Measurements from ENCODE around the gene TMEM266. TPM values are rescaled to one million over a fixed set of nuclear protein-coding genes. Genes with fewer than 3 reads are reported as not detected.
"Not testable (repeated sequence)": the region's sequence is repeated elsewhere in the genome, so short reads cannot be mapped to it uniquely, and the experiment has no call there.

The TMEM266 gene, protein sequence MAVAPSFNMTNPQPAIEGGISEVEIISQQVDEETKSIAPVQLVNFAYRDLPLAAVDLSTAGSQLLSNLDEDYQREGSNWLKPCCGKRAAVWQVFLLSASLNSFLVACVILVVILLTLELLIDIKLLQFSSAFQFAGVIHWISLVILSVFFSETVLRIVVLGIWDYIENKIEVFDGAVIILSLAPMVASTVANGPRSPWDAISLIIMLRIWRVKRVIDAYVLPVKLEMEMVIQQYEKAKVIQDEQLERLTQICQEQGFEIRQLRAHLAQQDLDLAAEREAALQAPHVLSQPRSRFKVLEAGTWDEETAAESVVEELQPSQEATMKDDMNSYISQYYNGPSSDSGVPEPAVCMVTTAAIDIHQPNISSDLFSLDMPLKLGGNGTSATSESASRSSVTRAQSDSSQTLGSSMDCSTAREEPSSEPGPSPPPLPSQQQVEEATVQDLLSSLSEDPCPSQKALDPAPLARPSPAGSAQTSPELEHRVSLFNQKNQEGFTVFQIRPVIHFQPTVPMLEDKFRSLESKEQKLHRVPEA
- polyA plus RNA-seq, result 1 to 10 TPM in 1 of 3 donors, under 1 TPM in 1, not detected in 1; 0.04 to 3.7 TPM

DNA sequence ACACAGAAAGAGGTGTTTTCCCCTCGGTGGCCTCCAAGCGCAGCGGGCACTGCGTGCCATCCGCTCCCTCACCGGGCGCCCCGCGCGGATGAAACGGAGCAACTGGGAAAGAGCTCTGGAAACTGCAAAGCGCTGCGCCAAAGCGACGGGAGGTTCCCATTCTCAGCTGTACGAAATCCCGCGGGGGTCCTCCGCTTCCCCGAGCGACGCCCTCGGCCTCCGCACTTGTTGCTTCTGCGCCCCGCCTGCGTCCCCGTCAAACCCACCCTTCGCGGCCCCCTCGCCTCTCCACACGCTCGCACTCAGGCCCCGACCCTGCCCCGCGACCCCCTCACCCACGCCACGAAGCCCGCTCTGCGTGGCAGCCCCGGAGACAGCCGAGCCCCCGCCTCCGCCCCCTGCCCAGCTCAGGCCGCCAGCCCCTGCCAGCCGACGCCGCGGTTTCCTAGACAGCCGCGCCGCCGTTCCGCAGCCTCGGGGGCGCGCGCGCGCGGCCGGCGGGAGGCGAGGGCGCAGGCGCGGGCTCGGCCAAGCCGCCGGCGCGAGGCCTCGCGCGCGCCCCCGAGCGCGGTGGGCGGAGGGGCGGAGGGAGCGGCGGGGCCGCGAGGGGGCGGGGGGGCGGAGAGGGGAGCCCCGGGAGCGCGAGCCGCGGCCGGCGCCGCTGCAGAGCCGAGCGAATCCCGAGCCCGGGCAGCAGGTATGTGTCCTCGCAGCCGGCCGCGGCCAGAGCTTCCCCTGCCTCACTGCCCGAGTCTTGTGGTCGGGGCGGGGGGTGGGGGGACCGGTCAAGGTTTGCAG, at the start of gene TMEM266:
Gene TMEM266, plus strand, starts transcription at position 666 of the 798 bp plus-strand sequence. CDS start 74,279 bp downstream, outside the sequence.
- H3K27ac ChIP-seq (ENCODE audit: low read depth, low read length), result no peak within 1 kb of the TSS

DNA sequence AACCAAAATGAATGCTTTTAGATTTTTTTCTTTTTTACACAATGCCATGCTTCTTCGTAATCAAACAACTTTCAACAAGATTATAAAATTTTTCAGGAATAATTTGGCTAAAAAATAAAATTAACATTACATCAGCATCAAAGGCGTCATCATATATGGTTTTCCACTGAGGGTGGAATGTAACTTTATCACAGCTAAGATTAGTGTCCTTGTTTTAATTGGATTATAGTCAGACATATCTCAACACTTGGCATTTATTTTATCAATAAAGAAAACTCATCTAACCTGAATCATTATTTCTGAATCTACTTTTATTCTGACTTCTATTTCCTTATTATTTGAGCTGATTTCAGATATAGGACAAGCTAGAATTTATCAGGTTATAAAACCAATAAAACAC, 49.2 kb upstream of the TMEM266 start:
- no peak overlapping the region for H3K27ac ChIP-seq (ENCODE audit: low read depth, low read length)
- 45 to 78% (median 73%) methylated on average over 2 of the region's 2 CpGs for WGBS, 3 donors

More for the DNA sequence above, at the start of gene TMEM266:
- 0 to 1% (median 0%) methylated on average over 62 to 100 of the region's 107 CpGs for WGBS, 3 donors

DNA sequence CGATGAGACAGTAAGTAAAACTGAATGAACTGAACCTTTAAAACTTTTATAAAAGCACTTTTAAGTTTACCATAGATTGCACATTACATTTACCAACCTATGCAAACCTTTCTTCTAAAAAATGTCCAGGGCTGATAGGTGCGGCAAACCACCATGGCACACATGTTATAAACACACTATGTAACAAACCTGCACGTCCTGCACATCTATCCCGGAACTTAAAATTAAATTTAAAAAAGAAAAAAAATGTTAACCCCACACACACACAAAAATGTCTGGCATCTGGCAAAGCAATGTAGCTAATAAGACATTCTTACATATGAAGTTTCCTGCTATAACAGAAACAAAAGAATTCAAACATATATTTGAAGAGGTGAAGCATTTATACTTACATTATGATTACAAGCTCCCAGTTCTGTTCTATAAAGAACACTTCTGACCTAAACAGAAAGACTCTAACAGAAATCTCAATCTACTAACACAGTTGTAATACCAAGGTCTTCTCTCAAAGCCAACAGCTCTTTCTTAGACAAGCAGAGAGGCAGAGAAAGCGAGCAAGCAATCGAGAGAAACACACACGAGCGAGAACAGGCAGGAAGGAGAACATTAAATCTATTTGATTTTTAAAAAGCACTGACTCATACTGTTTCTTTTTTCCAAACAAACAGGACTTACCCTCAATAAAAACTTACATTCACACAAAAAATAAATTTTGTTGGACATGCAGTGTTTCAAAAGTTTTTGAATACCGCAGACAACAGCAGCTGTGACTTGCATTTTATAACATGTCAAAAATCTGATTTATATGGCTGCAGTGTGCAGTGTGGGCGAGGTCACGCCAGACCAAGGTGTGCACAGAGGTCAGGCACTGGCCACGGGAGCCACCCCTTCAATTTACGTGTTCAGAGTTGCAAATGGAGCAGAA, 47.9 kb upstream of the TMEM266 start, which contains the start of gene NRG4:
Gene NRG4, minus strand, starts transcription at position 798 of the 925 bp plus-strand sequence. CDS start 1,194 bp downstream, outside the sequence.
- H3K27ac ChIP-seq (ENCODE audit: low read depth, low read length), result no peak within 1 kb of the TSS
- 14 to 19% (median 18%) methylated on average over 13 of the region's 13 CpGs for WGBS, 3 donors

DNA sequence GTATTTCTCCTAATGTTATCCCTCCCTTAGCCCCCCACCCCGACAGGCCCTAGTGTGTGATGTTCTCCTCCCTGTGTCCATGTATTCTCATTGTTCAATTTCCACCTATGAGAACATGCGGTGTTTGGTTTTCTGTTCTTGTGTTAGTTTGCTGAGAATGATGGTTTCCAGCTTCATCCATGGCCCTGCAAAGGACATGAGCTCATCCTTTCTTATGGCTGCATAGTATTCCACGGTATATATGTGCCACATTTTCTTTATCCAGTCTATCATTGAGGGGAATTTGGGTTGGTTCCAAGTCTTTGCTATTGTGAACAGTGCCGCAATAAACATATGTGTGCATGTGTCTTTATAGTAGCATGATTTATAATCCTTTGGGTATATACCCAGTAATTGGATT, 46.3 kb upstream of the TMEM266 start:
- WGBS, 3 donors, result 93 to 95% (median 95%) methylated on average over 4 of the region's 4 CpGs
- not testable (repeated sequence) for H3K27ac ChIP-seq (ENCODE audit: low read depth, low read length)

DNA sequence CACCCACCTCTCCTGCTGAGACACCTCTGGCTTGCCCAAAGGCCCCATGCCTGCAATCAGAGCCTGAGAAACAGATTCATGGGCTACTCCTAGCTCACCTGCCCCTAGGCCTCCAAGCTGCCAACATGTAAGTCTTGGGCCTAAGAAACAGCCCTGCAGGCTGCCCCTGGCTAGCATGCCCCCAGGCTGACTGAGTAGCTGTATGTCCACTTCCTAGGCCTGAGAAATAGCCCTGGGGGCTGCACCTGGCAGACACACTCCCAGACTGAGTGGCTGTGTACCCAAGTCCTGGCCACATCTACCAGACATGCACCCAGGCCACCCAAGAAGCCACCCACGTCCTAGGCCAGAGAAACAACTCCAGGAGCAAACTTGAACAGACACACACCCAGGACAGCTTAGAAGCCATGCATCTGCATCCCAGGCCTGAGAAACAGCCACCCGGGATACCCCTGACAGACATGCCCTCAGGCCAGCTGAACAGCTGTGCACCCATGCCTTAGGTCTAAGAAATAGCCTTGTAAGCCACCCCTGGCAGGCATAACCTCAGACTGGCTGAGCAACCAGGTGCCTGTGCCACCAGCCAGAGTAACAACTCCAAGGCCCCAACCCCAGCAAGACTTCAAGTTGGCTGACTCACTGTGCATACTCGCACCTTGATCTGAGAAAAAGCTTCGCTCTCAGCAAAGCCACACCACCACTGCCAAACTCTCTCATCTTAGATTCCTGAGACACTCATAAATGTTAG, 35.6 kb upstream of the TMEM266 start:
- 87 to 95% (median 91%) methylated on average over 4 of the region's 4 CpGs for WGBS, 3 donors
- no peak overlapping the region for H3K27ac ChIP-seq (ENCODE audit: low read depth, low read length)

DNA sequence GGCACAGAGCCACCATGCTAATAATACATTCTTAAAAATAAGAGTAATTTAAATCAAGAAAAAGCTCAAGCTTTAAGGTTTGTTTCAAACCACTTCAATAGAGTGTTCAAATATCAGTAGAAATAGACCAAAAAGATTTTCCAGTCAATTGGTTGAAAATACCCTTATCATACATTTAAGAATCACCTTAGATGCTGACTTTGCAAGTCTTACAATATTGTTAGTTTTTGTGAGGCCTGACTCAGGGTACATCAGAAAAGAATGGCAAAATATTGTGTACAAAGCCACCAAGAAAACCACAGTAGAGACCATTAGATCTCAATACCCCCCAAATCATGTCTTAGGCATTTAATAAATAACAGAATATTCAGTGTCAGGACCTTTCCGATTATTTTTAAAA, 27.7 kb upstream of the TMEM266 start:
- H3K27ac ChIP-seq (ENCODE audit: low read depth, low read length), result no peak overlapping the region
- WGBS, 3 donors, result 86 to 91% (median 90%) methylated on average over 1 of the region's 1 CpG

DNA sequence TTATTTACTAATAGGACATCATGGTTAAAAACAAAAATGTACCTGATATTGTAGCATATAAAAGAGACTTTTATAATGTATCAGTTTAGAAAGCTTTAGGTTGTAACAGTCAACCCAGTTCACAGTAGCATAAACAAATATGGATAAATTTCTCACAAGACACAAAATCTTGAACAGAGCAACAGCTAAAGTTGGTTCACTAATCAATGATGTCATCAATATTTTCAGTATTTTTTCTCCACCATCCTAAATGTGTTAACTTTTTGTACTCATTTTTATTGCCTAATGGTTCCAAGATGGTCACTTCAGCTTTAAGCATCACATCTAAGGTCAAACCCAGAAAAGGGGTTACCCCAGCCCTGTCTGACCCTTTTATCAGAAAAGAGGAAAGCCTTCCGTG, 26.3 kb upstream of the TMEM266 start:
- WGBS, 3 donors, result 93 to 97% (median 97%) methylated on average over 1 of the region's 1 CpG
- H3K27ac ChIP-seq (ENCODE audit: low read depth, low read length), result no peak overlapping the region

DNA sequence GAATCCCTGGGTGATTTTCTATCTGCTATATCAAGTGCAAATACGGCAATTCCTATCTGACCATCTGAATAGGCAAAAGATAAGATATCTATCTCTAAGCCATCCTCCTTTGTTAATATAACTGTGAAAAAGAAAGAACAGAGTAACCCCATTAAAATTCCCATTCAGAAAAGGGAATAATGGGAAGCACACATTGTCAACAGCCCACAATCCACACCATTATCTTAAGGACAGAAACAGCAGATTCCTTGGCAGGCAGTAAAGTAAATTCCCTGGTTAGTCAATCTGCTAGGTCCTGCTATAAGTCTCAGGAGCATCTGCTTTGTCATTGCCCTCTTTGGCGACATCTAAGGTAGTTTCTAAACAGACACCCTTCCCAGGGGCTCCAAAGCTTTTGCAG, 25.7 kb upstream of the TMEM266 start:
- 77 to 82% (median 77%) methylated on average over 2 of the region's 2 CpGs for WGBS, 3 donors
- H3K27ac ChIP-seq (ENCODE audit: low read depth, low read length), result no peak overlapping the region

DNA sequence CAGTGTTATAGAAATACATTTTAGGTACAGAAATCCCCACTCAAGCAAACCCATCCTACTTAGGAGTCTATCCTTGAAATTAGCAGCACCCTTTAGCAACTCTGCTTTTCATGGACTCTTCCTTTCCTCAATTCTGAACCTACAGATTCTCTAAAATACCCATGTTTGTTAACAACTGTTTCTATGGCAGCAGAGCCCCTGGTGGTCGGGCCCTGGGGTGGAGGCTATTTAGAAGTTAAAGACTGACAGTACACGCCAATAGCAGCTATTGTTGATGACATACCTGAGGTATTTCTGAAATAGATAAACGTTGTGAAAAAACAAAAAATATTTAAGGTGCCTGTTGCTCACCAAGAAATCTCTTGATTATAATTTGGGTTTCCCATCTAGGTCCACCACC, 24.2 kb upstream of the TMEM266 start:
- no peak overlapping the region for H3K27ac ChIP-seq (ENCODE audit: low read depth, low read length)
- WGBS, 3 donors, result 46 to 67% (median 59%) methylated on average over 3 of the region's 3 CpGs

DNA sequence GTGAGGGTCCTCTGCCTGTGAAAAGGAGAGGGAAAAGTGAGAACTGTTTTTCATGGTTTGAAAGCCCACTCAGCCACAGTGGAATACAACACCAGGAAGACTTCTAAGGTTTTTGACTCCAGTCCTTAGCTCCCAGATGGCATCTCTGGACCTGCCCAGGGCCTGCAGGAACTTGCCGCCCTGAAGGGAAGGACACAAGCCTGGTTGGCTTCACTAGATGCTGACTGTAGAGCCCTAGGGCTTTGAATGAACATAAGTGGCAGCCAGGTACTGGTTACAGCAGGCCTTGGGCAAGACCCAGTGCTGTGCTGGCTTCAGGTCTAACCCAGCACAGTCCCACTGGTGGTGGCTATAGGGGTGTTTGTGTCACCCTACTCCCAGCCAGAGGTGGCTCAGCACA, 21.3 kb upstream of the TMEM266 start:
- H3K27ac ChIP-seq (ENCODE audit: low read depth, low read length), result no peak overlapping the region
- WGBS, 3 donors, result 95 to 100% (median 100%) methylated on average over 1 of the region's 1 CpG

DNA sequence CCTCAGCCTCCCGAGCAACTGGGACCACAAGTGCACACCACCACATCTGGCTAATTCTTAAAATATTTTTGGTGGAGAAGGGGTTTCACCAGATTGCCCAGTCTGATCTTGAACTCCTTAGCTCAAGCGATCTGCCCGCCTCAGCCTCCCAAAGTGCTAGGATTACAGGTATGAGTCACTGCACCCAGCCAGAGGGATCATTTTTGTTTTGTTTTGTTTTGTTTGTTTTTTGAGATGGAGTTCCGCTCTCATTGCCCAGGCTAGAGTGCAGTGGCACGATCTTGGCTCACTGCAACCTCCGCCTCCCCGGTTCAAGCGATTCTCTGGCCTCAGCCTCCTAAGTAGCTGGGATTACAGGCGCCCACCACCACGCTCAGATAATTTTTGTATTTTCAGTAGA, 5.6 kb upstream of the TMEM266 start:
- 93 to 98% (median 94%) methylated on average over 10 of the region's 10 CpGs for WGBS, 3 donors
- H3K27ac ChIP-seq (ENCODE audit: low read depth, low read length), result not testable (repeated sequence)

DNA sequence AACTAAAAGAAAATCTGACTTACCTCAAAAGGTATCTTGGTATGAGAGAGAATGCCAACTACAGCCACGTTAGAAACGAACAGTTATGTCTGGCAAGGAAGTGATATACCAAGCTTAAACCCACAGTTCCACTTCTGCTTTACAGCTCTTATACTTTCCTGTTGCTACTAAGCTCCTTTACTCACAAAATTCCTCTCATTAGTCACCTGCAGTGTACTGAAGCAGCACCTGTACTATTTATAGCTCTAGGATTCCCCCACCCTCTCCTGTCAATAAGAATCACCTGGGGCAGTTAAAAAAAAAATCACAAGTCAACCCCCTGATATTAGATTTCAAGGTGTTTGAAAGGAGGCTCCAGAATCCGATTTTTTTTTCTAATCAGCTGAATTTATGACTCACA, 2.9 kb upstream of the TMEM266 start:
- H3K27ac ChIP-seq (ENCODE audit: low read depth, low read length), result no peak overlapping the region
- WGBS, 3 donors, result 5 to 11% (median 6%) methylated on average over 3 of the region's 3 CpGs

DNA sequence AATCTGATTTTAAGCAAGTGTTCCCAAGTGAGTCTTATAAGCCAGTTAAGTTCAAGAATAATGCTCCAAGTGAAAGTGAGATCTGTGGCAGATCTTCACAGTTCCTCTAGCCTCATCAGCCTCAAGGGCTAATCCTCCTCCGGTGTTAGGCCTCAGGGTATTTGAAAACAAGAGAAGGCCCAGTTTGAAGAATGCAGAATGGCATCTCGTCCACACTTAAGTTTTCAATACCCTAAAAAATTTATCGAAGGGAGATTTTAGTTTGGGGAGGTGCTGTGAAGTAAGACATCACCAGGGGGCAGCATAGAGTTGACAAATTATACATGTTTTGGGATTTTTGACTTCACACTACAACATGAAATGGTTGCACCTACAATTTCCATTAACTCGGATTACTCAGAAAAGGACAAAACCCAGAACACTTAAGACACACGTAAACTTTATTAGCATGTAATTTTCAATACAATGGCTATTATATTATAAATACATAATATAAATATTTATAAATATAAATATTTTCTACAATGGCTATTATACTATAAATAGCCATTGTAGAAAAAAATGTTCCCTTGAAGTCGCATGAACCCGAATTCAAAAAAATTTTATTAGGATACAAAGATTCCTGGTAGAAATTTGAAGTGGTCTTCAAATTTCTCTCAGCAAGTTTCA, 2.3 kb upstream of the TMEM266 start:
- H3K27ac ChIP-seq (ENCODE audit: low read depth, low read length), result no peak overlapping the region
- WGBS, 3 donors, result 2 to 3% (median 2%) methylated on average over 7 of the region's 7 CpGs

DNA sequence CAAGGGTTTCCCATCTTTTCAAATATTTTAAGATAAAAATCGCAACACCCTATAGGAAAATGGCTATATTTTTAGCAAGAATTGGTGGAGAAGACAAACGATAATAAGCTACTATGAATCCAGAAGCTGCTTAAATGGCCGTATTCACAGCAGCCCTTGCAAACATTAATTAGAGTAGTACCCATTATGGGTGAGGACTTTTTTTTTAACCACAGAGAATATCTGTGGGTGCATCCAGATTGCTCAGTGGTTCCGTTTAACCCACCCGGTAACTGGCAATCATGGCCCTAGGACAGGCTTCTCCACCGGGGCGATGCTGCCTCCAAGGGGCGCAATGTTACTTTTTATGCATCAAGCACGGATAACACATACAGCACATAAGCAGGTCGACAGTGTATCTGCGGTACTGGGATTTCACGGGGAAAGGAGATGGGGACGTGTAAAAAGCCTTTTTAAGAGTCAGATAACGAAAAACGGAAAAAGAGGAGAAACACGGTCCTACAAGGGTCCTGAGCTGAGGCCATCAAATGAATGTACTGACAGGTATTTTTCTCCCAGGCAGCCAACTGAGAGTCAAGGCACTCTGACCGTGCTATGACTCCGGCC, 968 bp upstream of the TMEM266 start:
- 11% methylated on average over 18 of the region's 18 CpGs for WGBS, 3 donors
- H3K27ac ChIP-seq (ENCODE audit: low read depth, low read length), result no peak overlapping the region

DNA sequence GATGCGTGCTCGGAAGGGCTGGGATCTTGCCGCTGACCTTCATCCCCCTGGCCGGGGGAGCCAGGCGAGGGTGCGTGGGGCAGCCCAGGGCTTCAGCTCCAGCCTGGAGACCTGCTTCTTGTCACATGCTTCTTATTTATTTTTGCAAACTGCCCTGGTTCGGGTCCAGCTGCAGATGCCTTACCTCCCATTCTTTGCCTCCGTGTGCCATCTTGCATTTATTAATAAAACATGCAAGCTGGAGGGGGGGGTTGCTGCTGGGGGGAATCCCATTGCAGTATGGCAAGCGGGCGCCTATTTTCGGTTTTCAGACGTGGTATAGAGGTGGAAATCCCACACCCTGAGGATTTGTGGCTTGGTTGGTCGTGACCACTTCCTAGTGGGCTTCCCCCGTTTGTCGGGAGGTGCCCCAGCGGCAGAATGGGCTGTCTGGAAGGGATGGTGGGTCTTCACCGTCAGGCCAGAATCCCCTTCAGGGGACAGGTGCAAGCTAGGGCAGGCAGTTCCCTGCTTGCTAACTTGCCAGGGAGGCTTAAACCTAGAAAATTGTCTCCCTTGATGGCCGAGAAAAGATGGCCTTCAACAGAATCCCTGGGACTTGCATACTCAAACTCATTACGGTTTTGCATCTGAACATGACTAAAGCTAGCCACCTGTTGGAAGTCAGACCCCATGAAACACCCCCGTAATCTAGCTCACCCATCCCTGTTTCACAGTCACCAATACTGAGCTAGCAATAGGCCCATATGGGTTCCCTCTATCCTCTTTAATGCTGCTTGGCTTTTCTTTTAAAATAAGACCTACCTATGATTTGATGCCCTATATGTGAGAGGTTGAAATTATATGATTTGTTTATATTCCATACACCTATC, 569 bp downstream of the TMEM266 start:
- WGBS, 3 donors, result 15 to 17% (median 17%) methylated on average over 17 to 20 of the region's 20 CpGs
- no peak overlapping the region for H3K27ac ChIP-seq (ENCODE audit: low read depth, low read length)

DNA sequence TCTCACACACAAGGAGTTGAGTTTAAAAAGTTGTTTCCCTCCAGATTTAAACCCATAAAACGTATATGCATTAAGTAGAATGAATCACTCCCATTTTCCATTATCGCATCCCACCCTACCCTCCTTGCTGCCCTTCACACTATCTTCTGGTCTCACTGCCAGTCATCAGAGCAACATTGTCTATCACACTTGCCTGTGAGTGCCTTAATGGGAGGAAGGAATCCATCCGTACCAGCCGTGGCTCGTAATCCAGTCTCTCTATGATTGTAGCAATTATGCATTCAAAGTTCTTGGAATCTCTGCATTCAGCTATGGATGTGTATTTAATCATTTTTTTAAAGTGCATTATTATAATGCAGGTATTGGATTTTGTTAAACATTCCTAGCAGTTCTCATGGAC, 1.9 kb downstream of the TMEM266 start:
- H3K27ac ChIP-seq (ENCODE audit: low read depth, low read length), result no peak overlapping the region
- WGBS, 3 donors, result 81 to 88% (median 86%) methylated on average over 5 of the region's 5 CpGs
